SK-N-SH treated with all-trans-retinoic acid at 6 μM for 48 hours (cell line): ENCODE measurements around the gene IRAK1BP1.

Experiments
- ATAC-seq: fragments of 200-7000 bp; cut with Tn5 transposase; 3 replicates; pipeline ENCODE4 v1.9.1; 2020; ENCODE audit warnings: mild to moderate bottlenecking, moderate library complexity
- CREB5 ChIP-seq: fragments of 250-450 bp; sonication (Bioruptor Pico); IDR thresholded peaks from 2 replicates; pipeline ENCODE4 v1.5.1; 2020; ENCODE audit warnings: low read depth, mild to moderate bottlenecking, moderate library complexity
- CSDC2 ChIP-seq: fragments of 250-450 bp; sonication (Bioruptor Pico); IDR thresholded peaks from 2 replicates; pipeline ENCODE4 v1.5.0; 2020; ENCODE audit warnings: mild to moderate bottlenecking, moderate library complexity
- ESRRG ChIP-seq: fragments of 250-450 bp; sonication (Bioruptor Pico); IDR thresholded peaks from 2 replicates; pipeline ENCODE4 v1.6.1; 2021; ENCODE audit warnings: mild to moderate bottlenecking
- GLIS3 ChIP-seq: fragments of 250-450 bp; sonication (Bioruptor Pico); IDR thresholded peaks from 2 replicates; pipeline ENCODE4 v1.5.0; 2020; ENCODE audit warnings: mild to moderate bottlenecking, moderate library complexity
- ISL1 ChIP-seq: fragments of 250-450 bp; sonication (Bioruptor Pico); IDR thresholded peaks from 2 replicates; pipeline ENCODE4 v2.1.2; 2022; ENCODE audit warnings: mild to moderate bottlenecking, moderate library complexity
- OSR1 ChIP-seq: fragments of 250-450 bp; sonication (Bioruptor Pico); IDR thresholded peaks from 2 replicates; pipeline ENCODE4 v1.8.0; 2022; ENCODE audit warnings: moderate library complexity, mild to moderate bottlenecking, inconsistent platforms
- PATZ1 ChIP-seq: fragments of 250-450 bp; sonication (Bioruptor Pico); IDR thresholded peaks from 2 replicates; pipeline ENCODE4 v1.8.0; 2020; ENCODE audit warnings: mild to moderate bottlenecking, moderate library complexity, borderline replicate concordance
- POU6F1 ChIP-seq: fragments of 250-450 bp; sonication (Bioruptor Pico); IDR thresholded peaks from 2 replicates; pipeline ENCODE4 v1.8.0; 2021; ENCODE audit warnings: low read depth, mild to moderate bottlenecking, moderate library complexity, borderline replicate concordance
- PPARA ChIP-seq: fragments of 250-450 bp; sonication (Bioruptor Pico); IDR thresholded peaks from 2 replicates; pipeline ENCODE4 v1.5.0; 2020; ENCODE audit warnings: mild to moderate bottlenecking, borderline replicate concordance
- RARB ChIP-seq: fragments of 250-450 bp; sonication (Bioruptor Pico); IDR thresholded peaks from 2 replicates; pipeline ENCODE4 v1.8.0; 2021; ENCODE audit warnings: mild to moderate bottlenecking, moderate library complexity
- SNAI2 ChIP-seq: fragments of 250-450 bp; sonication (Bioruptor Pico); IDR thresholded peaks from 2 replicates; pipeline ENCODE4 v1.5.0; 2020; ENCODE audit warnings: mild to moderate bottlenecking, moderate library complexity
- TCF4 ChIP-seq: fragments of 250-450 bp; sonication (Bioruptor Pico); IDR thresholded peaks from 2 replicates; pipeline ENCODE4 v1.8.0; 2021; ENCODE audit warnings: mild to moderate bottlenecking, moderate library complexity, borderline replicate concordance
- TSHZ2 ChIP-seq: fragments of 250-450 bp; sonication (Bioruptor Pico); IDR thresholded peaks from 2 replicates; pipeline ENCODE4 v1.5.0; 2020; ENCODE audit warnings: mild to moderate bottlenecking, moderate library complexity
- ZC3H10 ChIP-seq: fragments of 250-450 bp; sonication (Bioruptor Pico); IDR thresholded peaks from 2 replicates; pipeline ENCODE4 v1.5.1; 2021; ENCODE audit warnings: mild to moderate bottlenecking, moderate library complexity
- ZFP3 ChIP-seq: fragments of 250-450 bp; sonication (Bioruptor Pico); IDR thresholded peaks from 2 replicates; pipeline ENCODE4 v1.5.0; 2020; ENCODE audit warnings: mild to moderate bottlenecking, moderate library complexity
- ZFP30 ChIP-seq: fragments of 450-650 bp; formaldehyde crosslinking; IDR thresholded peaks from 2 replicates; pipeline ENCODE4 v1.5.0; 2022; ENCODE audit warnings: mild to moderate bottlenecking, moderate library complexity
- ZNF565 ChIP-seq: fragments of 450-650 bp; formaldehyde crosslinking; conservative IDR thresholded peaks from 2 replicates; pipeline ENCODE4 v1.5.0; 2020; ENCODE audit warnings: low read depth, mild to moderate bottlenecking, moderate library complexity
- ZNF70 ChIP-seq: fragments of 450-650 bp; formaldehyde crosslinking; IDR thresholded peaks from 2 replicates; pipeline ENCODE4 v1.5.0; 2020; ENCODE audit warnings: mild to moderate bottlenecking, moderate library complexity
- ZNF8 ChIP-seq: fragments of 450-650 bp; formaldehyde crosslinking; IDR thresholded peaks from 2 replicates; pipeline ENCODE4 v1.5.0; 2020; ENCODE audit warnings: mild to moderate bottlenecking, moderate library complexity

IRAK1BP1 gene

GRCh38 chr6:78868116-78868515, 765 bp downstream of the IRAK1BP1 start:
- ATAC-seq: 0 out of 3 replicates have a peak, but pooled peaks have one; percentile 14

GRCh38 chr6:78875505-78875904, 8.2 kb downstream of the IRAK1BP1 start:
- no peak for ATAC-seq
- TF ChIP-seq ESRRG (no peak), SNAI2 (CRISPR knock-in tag) (no peak), ISL1 (CRISPR knock-in tag) (no peak), ZNF565 (CRISPR knock-in tag) (no peak), PPARA (no peak), CREB5 (no peak), ZFP3 (no peak), POU6F1 (CRISPR knock-in tag) (no peak), OSR1 (CRISPR knock-in tag) (no peak), ZFP30 (CRISPR knock-in tag) (no peak), TSHZ2 (CRISPR knock-in tag) (no peak)

More at GRCh38 chr6:78868116-78868515, 765 bp downstream of the IRAK1BP1 start:
- TF ChIP-seq CSDC2 (no peak), ZNF70 (CRISPR knock-in tag) (no peak), ZNF565 (CRISPR knock-in tag) (no peak), CREB5 (no peak), GLIS3 (CRISPR knock-in tag) (no peak), OSR1 (CRISPR knock-in tag) (no peak), TSHZ2 (CRISPR knock-in tag) (no peak), POU6F1 (CRISPR knock-in tag) (no peak), ZC3H10 (CRISPR knock-in tag) (no peak), ZFP3 (no peak), TCF4 (no peak), RARB (no peak), ISL1 (CRISPR knock-in tag) (no peak), ZNF8 (CRISPR knock-in tag) (no peak), PATZ1 (CRISPR knock-in tag) (no peak), ESRRG (no peak)
- TF ChIP-seq, all 23 proteins: peak for 0
